NCI-H1092 treated with DMSO at 0.1 percent for 48 hours (cell line): ENCODE results near the gene LCN9.
"Not testable (repeated sequence)": the region's sequence is repeated elsewhere in the genome, so short reads cannot be mapped to it uniquely, and the experiment has no call there.

Experiments
- DNase-seq: peaks from one replicate; lab custom pipeline; 2025; lab: John Stamatoyannopoulos, UW

Gene LCN9, protein sequence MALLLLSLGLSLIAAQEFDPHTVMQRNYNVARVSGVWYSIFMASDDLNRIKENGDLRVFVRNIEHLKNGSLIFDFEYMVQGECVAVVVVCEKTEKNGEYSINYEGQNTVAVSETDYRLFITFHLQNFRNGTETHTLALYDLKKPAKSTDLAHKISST

DNA sequence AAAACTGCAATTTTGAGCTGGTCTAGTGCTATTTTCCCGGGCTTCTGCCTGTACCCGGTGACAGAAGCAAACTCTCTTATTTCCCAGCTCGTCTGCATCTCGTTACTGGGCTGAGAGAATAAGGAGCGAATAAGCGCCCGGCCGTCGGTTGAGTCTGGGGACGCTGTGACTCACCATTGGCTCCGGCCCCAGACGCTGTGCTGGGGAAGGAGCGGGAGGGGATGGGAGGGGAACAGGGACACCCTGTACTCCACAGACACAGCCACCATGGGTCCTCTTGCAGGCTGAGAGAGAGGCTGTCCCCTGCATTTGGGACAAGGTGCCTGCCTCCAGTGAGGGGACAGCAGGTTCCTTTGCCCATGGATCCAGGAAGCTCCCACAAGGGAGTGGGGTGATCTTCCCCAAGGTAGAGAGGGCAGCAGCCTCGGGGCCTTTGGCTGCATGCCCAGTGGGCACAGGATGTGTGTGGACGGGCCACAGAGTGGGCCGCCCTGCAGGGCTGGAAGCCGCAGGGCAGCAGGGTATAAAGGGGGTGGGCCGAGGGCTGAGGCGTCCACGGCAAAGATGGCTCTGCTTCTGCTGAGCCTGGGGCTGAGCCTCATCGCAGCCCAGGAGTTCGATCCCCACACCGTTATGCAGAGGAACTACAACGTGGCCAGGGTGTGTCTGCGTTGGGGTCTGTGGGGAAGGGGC is at the start of gene LCN9:
Gene LCN9 (plus strand): TSS at position 552 of the 693 bp plus-strand sequence. CDS start 13 bp downstream, at position 565.
- DNase-seq = no peak

DNA sequence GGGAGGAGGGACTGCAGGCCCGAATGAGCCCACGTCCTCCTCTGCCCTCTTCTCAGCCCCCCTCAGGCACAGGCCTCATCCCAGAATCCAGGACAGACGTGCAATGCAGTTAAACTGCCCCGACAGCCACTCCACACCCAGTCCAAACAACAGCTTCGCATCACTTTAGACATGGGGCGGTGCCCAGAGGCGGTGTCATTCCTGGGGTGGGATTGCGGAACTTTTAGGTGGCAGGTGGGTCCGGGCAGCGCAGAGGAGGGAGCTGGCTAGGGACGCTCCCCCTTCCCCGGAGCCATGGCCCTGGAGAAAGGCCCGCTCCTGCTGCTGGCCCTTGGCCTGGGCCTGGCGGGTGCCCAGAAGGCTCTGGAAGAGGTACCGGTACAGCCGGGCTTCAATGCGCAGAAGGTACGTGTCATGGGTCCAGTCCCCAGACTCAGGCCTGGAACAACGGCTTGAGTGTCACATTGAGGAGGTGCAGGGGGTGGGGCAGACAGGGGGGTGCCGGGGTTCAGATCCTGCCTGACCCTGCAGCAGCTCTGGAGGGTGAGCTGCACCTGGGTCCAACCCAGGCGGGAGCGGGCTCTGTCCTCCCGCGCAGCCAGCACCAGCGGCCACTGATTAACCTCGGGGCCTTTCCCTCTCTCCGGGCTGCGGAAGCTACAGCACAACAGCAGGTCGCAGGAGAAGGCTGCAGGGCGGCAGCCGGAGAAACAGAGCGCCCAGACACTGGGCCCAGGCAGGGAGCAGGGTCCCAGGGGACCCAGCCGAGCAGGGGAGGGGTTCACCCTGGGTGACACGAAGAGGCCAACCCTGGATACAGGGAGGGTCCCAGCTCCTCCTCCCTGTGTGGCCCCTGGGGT is 48.9 kb upstream of the LCN9 start:
- DNase-seq = no peak

DNA sequence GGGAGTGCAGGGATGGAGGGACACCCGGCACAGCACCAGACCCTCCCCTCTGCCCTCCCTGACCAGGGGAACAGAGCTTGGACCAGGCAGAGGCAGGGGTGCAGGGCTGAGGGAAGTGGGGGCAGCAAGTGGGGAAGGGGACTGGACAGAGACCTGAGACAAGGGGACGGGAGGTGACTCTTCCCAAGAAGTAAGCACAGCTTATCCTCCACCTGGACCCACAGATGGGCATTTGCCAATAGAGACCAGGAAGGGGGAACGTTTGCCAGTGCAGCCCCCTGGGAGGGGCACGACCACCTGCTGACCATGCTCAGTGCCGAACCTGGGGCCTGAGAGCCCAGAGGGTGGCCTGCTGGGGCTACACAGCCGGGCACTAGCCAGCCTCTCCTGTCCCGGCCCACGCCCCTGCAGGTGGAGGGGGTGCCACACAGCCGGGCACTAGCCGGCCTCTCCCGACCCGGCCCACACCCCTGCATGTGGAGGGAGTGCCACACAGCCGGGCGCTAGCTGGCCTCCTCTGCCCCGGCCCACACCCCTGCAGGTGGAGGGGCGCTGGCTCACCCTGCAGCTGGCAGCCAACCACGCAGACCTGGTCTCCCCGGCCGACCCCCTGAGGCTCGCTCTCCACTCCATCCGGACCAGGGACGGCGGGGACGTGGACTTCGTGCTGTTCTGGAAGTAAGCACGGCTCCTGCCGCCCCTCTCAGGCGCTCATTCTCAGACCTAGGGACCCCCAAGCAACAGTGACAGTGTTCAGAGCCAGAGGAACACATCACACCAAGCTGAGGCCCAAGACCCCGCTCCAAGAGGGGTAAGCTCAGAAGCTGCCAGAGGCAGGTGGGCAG is 48.1 kb upstream of the LCN9 start:
- no peak for DNase-seq

DNA sequence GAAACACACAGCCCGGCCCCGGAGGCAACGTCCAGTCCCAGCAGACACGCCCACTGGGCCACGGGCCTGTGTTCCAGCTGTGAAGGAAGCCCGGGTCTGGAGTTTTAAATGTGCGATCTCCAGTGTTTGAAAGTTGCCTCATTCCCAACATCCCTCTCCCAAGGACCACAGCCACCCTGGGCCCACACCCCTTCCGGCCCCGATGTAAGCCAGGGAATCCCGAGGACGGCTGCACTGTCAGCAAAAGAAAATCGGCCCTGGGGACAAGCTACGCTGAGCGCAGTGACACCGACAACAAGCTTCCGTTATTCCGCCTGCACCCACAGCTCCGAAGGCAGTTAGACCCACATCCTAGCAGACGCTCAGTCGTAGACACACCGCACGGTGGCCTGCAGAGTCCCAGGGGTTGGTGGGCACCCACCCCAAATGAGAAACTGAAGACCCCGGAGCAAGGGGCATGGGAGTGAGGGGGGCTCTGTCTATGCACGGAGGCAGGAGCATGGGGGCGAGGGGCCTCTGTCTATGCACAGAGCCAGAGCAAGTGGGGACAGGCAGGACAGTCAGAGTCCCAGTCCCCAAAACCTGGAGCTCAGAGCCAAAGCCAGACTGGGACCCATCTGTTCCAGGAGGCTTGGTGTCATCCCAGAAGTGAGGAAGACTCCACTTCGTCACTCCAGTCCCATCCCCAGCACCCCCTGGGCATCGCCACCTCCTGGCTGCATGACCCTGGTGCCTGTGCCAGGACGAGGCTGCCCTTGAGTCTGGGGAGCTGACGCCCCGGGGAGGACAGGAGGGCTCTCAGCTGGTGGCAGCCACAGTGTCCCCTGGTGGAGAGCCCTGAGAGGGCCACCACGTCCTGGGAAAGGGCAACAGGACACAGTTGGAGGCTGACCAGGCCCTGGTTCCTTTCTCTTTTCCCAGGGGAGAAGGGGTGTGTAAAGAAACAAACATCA is 47.2 kb upstream of the LCN9 start:
- DNase-seq = no peak

DNA sequence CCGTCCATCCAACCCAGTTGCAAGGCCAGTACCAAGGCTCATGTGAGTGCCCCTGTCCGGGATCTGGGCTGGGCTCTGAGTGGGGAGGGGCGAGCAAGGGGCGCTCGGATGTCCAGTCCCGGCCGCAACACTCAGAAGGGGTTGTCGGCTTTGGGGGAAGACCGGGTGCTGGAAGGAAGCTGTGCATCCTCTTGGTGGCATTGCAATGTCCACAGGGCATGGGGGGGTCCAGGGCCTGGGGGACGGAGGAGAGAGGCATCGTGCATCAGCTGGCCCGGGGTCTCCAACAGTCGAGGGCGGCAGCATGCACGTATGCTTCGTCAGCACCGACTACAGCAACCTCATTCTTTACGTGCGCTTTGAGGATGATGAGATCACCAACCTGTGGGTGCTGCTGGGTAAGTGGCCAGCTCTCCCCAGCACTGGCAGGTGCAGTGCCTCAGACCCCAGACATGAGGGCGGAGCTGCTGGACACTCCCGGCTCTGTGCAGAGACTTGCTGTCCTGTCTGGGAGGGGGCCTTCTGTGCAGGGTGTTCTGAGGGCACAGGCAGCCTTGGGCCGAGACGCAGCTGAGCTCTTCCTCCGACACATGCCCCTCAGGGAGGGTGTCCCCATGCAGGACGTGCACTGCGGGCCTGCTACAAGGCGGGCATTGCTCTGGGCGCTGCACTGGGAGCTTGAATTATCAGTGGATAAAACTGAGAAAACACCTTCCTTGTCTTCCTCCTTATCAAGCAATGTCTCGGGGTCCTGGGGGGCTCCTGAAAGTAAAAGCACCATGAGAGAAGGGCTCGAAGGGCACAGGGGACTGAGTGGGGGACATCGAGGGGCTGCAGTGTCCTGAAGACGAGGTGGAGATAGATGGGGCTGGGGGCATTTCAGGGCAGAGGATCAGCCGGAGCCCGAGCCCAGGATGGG is 46.2 kb upstream of the LCN9 start:
- no peak for DNase-seq

DNA sequence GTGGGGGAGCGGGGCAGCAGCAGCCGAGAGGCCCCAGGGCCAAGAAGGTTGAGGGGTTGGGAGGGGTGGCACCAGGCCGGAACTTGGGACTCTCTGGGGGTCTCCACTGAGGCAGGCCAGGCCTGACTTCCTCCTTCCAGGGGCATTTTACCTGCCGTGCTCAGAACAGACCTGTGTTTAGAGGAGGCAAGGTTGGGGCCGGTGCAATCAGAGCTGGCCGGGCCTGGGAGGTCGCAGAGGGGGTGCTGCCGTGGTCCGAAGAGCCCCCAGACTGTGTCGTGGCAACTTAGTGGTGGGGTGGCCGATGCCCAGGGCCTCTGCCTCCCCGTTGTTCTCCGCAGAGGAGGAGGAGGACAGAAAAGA is 45.6 kb upstream of the LCN9 start:
- DNase-seq = no peak

DNA sequence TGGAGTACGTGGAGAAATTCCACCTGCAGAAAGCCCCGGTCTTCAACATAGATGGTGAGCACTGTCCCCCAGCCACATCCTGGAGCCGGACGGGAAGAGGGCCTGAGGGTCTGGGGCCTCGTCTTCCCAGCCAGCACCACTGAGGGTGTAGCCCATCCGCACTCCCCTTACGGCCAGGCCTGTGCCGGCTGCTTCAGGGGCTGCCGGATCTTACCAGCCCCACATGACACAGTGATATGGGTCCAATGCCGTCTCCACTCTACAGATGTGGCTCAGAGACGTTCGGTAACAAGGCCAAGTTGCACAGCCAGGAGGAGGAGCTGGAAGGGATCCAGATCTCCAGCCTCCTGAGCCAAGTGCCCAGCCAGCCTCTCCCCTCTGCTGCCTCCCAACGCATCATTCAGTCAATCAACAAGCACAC is 45.1 kb upstream of the LCN9 start:
- no peak for DNase-seq

DNA sequence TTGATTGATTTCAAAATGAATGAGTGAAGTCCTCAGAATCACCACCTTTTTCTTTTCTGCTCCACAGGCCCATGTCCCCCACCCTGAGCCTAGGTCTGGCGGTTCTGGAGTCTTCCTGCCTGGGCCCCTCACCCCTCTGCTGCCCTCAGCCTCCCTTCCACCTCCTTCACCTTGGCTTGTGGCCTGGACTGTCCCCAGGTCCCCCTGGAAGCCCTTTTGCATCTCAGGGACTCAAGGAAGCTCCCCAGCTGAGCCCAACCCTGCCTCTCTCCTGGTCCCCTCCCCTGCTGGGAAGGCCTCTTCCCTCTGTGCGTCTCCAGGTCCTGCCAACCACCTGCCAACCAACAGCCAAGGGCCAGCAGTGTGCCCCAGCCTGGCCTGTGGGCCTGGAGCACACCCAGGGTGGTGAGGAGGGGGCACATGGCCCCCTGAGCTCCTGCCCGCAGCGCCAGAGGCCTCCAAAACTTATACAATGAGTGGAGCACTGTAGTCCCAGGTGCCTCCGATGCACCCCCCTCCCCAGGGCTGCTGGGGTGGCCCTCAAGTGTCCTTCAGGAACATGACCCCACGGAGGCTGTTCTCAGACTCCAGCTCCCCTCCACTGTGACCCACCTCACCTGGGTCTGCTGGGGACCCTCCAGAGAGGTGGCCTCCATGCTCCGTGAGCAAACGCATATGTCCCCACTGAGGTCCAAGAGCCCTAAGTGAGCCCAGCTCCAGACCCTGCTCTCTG is 44.1 kb upstream of the LCN9 start:
- DNase-seq = no peak

DNA sequence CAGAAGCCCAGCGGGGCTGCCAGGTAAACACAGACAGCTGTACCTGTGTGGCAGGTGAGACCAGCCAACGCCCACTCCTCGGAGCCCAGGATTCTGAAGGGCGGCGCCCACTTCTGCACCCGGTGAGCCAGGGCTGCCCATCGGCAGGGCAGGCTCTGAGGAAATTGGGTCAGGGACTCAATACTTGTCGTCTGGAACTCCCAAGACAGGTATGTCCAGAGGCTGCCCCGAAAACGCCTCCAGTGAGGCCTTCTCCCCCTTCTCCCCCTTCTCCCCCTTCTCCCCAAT is 43.6 kb upstream of the LCN9 start:
- no peak for DNase-seq

DNA sequence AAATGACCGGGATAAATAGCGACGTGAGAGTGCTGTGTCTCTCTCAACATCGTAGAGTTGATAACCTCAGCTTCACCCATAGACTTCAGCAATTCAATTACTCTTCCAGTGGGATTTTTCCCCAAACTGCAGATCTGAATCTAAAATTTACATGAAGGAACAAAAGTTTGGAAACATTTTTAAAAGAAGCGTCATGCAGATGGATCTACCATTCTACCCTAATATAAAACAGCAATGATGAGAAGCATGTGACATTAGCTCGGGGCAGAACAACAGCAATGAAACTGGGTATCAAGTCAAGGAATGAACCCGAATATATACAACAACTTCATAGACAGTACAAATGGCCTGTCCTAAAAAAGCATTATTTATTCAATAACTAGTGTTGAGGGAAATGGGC is 42.6 kb upstream of the LCN9 start:
- DNase-seq = no peak

DNA sequence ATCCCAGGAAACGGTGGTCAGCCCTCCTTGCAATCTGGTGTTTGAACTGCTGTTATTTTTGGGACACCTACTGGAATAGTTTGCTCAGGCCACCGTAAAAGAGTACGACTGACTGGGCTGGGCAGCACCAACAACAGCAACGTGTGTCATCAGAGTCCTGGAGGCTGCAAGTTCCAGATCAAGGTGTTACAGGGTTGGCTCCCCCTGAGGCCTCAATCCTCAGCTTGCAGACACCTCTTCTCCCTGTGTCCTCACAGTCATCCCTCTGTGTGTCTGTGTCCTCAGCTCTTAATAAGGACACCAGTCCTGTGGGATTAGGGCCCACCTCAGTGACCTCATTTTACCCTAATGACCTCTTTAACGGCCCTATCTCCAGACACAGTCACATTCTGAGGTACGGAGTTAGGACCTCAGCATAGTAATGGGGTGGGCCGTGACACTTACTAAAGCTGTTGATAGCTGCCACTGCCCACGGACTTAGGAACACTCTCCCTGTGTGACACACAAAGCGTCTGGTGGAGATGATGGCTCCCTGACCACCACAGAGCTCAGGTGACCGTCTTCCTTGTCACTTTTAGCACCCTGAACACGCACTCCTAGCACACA is 40.6 kb upstream of the LCN9 start:
- DNase-seq = no peak

DNA sequence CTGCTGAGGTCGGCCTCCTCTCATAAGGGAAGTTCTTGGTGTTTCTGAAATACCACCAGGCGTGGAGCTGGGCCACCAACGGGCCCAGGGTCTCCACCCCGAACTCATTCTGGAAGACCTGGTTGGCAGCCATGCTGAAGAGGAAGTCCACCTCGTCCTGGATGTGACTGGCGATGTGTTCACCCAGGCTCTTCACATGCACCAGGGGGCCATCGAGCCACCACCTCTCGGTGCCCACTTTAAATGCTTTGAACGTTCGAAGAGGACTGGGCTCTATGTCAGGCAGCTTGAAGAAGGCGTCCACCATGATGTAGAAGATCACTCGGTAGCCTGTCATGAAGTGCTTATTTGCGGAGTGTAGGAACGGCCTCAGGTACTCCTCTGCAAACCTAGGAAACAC is 38.8 kb upstream of the LCN9 start:
- DNase-seq = no peak

DNA sequence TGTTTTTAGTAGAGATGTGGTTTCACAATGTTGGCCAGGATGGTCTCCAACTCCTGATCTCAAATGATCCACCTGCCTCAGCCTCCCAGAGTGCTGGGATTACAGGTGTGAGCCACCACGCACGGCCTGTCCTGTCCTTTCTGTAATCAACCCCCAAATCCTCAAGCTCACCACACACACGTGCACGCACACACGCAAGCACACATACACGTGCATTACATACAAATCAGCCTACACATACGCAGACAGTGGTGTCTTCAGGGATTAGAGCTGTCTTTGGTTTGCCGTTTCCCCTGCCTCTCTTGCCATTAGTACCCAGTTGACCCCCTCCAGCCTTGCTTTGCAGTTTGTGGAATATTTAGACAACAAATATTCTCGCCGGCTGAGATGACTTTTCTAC is 30.3 kb upstream of the LCN9 start:
- no peak for DNase-seq

DNA sequence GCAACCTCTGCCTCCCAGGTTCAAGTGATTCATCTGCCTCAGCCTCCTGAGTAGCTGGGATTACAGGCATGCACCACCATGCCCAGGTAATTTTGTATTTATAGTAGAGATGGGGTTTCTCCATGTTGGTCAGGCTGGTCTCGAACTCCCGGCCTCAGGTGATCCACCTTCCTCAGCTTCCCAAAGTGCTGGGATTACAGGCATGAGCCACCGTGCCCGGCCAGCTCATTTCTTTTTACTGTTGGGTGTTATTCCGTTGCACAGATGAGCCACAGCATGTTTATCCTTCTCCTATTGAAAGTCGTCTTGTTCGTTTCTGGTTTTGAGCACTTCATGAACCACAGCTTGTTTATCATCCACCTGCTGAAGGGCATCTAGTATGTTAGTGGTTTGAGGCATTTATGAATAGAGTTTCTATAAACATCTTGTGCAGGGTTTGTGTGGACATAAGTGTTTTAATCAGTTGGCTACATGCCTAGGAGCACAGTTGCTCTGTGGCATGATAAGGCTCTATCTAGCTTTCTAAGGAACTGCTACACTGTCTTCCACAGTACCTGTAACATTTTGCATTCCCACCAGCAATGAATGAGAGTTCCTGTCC is 26.1 kb upstream of the LCN9 start:
- not testable (repeated sequence) for DNase-seq

DNA sequence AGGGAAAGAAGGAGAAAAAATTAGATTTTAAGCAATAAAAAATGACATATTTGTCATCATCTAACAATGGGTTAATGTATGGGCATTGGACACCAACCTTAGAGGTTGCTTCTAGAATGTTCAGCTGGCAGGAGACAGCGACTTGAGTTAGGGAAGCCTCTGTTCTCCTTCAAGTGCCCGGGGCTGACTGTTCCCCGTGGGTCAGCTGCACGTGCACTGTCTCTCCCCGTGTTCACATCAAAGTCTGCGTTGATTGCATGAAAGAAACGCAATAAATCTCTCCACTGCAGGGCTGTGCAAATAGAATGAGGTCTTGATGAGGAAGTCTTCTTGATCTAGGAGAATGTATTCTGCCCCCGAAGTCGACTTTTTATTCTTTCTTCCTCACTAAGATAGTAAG is 23.9 kb upstream of the LCN9 start, which contains the start of gene GLT6D1:
Gene GLT6D1 (minus strand): TSS at position 345 of the 400 bp plus-strand sequence. CDS start 353 bp downstream, outside the sequence.
- DNase-seq = no peak

DNA sequence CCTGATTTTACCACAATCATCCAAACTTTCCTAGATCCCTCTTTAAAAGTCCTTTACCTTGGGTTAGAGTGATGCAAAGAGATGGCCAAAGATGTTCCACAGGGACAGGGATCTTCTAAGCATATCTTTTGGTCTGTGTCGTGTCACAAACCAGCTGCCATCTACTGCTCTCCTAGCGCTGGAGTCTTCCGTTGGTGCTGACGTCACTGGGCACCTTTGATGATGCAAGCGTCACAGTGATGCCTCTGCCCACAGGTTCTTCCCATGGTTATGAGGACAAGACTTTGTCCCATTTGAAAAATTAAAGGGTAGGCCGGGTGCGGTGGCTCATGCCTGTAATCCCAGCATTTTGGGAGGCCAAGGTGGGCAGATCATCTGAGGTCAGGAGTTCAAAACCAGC is 22.1 kb upstream of the LCN9 start:
- DNase-seq = no peak

DNA sequence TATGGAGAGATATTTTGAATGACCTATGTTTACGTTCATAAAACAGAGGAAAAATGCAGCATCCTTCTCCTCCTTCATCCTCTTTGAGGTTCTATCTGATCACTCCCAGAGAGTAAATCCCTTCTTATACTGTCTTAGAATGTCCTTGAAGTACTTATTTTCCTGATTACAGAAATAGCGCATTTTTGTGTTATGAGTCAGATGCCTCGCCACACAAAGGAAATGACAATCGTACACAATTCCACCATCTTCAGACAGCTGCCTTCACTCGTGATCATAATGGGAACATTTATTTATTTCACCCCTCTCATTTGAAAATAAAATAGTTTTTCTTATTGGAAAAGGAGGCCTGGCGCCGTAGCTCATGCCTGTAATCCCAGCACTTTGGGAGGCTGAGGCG is 21.4 kb upstream of the LCN9 start:
- DNase-seq = no peak

DNA sequence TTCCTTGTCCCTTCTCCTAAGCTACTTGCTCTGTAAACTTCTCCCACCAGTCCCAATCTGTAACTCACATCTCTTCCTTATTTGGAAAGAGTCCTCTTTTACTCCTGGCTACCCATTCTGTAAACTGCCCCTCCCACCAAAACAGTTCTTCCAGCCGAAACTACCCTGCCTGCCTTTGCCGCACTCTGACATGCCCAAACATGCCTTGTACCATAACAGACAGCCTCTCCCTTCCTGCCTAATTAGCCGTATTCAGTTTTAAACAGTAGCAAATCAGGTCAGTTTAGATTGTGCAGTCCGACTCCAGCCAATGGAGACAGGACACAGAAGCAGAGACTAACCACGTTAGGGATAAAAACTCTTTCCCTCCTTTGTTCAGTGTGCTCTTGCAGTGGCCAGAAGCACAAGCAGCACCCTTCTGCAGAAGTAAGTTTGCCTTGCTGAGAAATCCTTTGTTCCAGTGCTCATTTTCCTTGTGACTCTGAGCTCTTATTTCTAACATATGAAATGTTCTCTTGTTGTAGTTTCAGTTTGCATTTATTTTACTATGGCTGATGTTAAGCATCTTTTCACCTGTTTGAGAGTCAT is 18.4 kb upstream of the LCN9 start:
- no peak for DNase-seq
